HG02870 (cell line): ENCODE data around the gene LASP1.
"Not testable (repeated sequence)": the region's sequence is repeated elsewhere in the genome, so short reads cannot be mapped to it uniquely, and the experiment has no call there.

Experiments used
- ATAC-seq: cut with Tn5 transposase; IDR thresholded peaks from one replicate; pipeline ENCODE4 v1.9.1; 2021; ENCODE audit warnings: mild to moderate bottlenecking, moderate library complexity; ENCODE audit not compliant: unreplicated experiment

Gene LASP1

GRCh38 chr17:38906460-38907228 is 36.8 kb downstream of the LASP1 start:
- no peak for ATAC-seq

DNA sequence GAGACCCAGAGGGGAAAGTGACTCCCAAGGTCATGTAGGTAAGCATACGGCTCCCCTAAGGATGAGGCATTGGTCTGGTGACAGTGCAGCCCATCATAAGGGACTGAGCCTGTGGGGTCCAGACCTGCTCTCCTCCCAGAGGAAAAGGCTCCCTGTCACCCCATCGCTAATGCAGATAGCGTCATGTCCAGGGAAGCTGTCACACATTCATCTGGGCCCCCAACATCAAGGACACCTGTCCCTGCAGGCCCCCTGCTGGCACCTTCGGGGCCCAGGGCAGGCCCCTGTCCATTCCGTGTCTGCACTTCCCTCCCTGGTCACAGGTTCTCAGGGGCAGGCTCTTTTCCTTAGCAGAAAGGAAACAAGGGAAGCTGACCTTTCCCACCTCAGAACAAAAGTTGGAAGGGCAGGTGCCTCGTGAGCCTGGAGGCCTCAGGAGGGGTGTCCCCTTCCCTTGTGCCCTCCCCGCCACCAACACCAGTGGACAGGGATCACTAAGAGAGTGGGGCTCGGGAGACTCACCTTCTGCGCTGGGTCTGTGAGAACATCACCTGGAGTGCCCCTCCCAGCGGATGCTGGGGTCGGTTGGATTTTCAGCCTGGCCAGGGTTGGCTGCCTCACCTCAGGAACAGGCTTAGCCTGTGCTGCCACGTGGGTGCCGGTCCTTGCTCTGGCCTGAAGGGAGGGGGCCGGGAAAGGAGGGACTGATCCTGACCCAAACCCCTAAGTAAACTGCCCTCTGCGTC is 38.2 kb downstream of the LASP1 start:
- ATAC-seq: no peak

GRCh38 chr17:38908676-38909181 is 38.9 kb downstream of the LASP1 start:
- ATAC-seq: no peak

GRCh38 chr17:38910325-38910724 is 40.5 kb downstream of the LASP1 start:
- ATAC-seq: no peak

- no peak for ATAC-seq
Observed at GRCh38 chr17:38911081-38911730, 41.3 kb downstream of the LASP1 start.

- not testable (repeated sequence) for ATAC-seq
Observed at GRCh38 chr17:38911731-38912081, 41.8 kb downstream of the LASP1 start.

DNA sequence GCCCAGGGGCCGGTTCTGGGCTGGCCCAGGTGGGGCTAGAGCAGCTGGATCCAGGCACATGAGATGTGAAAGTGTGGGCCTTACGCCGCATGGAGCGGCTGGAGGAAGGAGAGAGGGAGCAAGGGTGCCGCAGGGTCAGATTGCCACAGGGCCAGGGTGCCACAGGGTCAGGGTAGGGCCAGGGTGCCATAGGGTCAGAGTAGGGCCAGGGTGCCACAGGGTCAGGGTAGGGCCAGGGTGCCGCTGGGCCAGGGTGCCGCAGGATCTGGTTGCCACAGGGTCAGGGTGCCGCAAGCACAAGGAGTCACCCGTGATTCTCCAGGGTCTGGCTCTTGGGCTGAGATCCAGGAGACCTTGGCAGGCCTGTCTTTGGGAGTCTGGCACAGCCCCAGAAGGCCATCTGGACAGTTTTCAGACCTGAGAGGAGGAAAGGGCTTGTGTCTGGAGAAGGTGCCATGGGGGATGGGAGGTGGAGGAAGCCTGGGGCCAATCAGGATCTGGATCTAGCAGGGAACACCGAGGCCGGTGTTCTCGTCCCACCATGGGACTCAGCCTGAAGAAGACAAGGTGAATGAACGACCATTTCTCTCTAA is 42.5 kb downstream of the LASP1 start:
- no peak for ATAC-seq

DNA sequence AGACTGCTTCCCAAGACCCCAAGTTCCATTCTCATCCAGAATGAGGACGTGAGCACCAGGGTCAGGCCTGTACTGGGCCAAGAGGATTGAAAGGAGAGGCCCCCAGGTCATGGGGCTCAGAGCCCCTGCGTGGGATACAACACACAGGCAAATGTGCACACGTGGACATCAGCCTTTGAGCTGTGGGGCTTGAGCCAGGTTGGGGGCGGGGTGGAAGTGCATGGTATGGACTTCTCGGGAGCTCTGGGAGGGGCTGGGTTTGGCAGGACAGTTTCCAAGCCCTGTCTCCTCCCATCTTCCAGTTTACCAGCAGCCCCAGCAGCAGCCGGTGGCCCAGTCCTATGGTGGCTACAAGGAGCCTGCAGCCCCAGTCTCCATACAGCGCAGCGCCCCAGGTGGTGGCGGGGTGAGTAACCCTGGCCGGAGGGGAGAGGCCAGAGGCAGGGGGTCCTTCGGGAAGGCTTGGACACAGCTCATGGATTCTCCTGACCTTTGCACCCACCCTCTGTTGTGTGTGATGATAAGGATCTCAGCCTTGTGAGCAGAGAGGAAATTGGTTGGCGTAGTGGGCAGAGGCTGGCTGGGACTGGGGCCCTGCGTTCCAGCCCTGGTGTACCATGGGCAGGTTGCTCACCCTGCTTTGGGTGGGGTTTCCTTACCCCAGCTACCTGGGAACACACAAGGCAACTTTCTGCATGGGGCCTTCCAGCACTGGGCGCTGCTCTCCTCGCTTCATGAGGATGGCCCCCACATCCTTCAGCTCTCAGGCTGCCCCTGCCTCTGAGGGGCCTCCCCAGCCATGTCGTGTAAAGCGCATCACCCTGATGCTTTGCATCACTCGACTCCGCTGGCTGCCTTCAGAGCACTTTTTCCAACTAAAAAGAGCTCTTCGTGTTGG is 45.1 kb downstream of the LASP1 start:
- ATAC-seq: no peak

- ATAC-seq: no peak
Observed at GRCh38 chr17:38915639-38915995, 45.8 kb downstream of the LASP1 start.

GRCh38 chr17:38916771-38917170 is 46.9 kb downstream of the LASP1 start:
- ATAC-seq: no peak

- ATAC-seq: no peak
Observed at GRCh38 chr17:38917259-38917658, 47.4 kb downstream of the LASP1 start.

- no peak for ATAC-seq
Observed at GRCh38 chr17:38918129-38918913, 48.5 kb downstream of the LASP1 start.

GRCh38 chr17:38918916-38919315 is 49.1 kb downstream of the LASP1 start:
- no peak for ATAC-seq

DNA sequence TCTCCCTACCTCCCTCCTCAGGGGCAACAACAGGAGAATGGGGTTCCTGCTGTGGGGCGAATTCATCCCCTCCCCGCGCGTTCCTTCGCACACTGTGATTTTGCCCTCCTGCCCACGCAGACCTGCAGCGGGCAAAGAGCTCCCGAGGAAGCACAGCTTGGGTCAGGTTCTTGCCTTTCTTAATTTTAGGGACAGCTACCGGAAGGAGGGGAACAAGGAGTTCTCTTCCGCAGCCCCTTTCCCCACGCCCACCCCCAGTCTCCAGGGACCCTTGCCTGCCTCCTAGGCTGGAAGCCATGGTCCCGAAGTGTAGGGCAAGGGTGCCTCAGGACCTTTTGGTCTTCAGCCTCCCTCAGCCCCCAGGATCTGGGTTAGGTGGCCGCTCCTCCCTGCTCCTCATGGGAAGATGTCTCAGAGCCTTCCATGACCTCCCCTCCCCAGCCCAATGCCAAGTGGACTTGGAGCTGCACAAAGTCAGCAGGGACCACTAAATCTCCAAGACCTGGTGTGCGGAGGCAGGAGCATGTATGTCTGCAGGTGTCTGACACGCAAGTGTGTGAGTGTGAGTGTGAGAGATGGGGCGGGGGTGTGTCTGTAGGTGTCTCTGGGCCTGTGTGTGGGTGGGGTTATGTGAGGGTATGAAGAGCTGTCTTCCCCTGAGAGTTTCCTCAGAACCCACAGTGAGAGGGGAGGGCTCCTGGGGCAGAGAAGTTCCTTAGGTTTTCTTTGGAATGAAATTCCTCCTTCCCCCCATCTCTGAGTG is 49.6 kb downstream of the LASP1 start:
- no peak for ATAC-seq

DNA sequence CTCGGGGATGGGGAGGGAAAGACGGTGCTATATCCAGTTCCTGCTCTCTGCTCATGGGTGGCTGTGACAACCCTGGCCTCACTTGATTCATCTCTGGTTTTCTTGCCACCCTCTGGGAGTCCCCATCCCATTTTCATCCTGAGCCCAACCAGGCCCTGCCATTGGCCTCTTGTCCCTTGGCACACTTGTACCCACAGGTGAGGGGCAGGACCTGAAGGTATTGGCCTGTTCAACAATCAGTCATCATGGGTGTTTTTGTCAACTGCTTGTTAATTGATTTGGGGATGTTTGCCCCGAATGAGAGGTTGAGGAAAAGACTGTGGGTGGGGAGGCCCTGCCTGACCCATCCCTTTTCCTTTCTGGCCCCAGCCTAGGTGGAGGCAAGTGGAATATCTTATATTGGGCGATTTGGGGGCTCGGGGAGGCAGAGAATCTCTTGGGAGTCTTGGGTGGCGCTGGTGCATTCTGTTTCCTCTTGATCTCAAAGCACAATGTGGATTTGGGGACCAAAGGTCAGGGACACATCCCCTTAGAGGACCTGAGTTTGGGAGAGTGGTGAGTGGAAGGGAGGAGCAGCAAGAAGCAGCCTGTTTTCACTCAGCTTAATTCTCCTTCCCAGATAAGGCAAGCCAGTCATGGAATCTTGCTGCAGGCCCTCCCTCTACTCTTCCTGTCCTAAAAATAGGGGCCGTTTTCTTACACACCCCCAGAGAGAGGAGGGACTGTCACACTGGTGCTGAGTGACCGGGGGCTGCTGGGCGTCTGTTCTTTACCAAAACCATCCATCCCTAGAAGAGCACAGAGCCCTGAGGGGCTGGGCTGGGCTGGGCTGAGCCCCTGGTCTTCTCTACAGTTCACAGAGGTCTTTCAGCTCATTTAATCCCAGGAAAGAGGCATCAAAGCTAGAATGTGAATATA is 50.8 kb downstream of the LASP1 start:
- ATAC-seq: no peak

DNA sequence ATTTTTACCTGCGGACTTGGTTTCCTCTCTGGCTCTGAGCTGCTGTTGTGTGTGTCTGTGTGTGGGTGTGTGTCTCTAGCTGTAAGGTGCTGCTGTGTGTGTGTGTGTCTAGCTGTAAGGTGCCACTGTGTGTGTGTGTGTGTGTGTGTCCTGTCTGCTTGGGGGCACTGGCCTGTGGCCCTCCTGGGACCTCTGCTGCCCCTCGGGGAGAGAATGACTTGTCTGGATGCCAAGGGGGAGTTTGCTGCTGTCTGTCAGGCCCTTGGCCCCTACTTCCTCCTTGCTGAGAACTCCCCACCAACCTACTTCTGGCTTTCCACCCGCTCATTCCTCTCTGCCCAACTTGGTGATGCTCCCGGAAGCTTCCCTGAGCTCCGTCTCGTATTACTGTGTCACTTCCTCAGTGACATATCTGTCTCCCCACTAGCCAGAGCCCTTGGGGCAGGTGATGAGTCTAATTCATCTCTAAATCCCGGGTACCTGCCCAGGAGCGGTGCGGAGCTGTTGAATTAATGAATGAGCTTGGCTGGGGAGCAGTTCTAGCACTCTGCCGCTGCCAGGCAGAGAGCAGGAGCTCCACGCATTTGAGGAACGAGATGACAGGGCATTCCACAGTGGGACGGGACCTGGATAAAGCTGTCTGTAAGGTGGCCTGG is 52.0 kb downstream of the LASP1 start:
- ATAC-seq: no peak

GRCh38 chr17:38922538-38923297 is 52.9 kb downstream of the LASP1 start:
- ATAC-seq: no peak
